Endothelial cell of umbilical vein (primary cell): ENCODE data around the gene ELMO1. TPM values are rescaled to one million over a fixed set of nuclear protein-coding genes. Genes with fewer than 3 reads are reported as not detected.

Experiments used
- BruUV-seq: library from RNA; stranded (reverse); fragments of 400-500 nt; replicated peaks from 2 replicates; lab custom pipeline; 2021; lab: Mats Ljungman, UMichigan
- CTCF ChIA-PET: fragments of 300-600, 350-600 bp; sonication (Branson Sonifier 250); formaldehyde crosslinking; loops from one replicate; lab custom pipeline; 2021; ENCODE audit warnings: antibody characterized with exemption, inconsistent platforms; lab: Charles Lee
- POLR2A ChIA-PET: fragments of 300-600, 350-600 bp; sonication (Branson Sonifier 250); formaldehyde crosslinking; loops from one replicate; lab custom pipeline; 2021; ENCODE audit warnings: antibody characterized with exemption, inconsistent platforms; lab: Charles Lee
- DNase-seq: peaks from one replicate; pipeline ENCODE4 v3.0.0-alpha.2; 2011; ENCODE audit warnings: low read depth, low spot score
- FAIRE-seq: peaks from 2 replicates; lab custom pipeline; 2011; peaks lifted over from hg19 to GRCh38; lab: Jason Lieb, UNC
- H2AFZ ChIP-seq: 2 replicates; pipeline ENCODE4 v1.6.0; 2012; ENCODE audit warnings: low read depth, low read length, control low read depth, inconsistent platforms
- H3K27ac ChIP-seq: 2 replicates; pipeline ENCODE4 v1.5.1; 2011; ENCODE audit warnings: low read depth, mild to moderate bottlenecking, control low read depth, low read length, moderate library complexity; ENCODE audit not compliant: insufficient read depth
- H3K27me3 ChIP-seq, 2 experiments: 2 replicates each; pipeline versions ENCODE4 v1.6.0 to v1.6.1; 2011; ENCODE audit warnings: low read length in 2 of 2, mixed read lengths in 1 of 2; ENCODE audit not compliant: control insufficient read depth in 2 of 2, insufficient read depth in 2 of 2
- H3K36me3 ChIP-seq, 2 experiments: 2 replicates in 1 of 2; 3 replicates in 1 of 2; pipeline ENCODE4 v1.5.1; 2011; ENCODE audit warnings: low read length in 2 of 2, mild to moderate bottlenecking in 1 of 2, moderate library complexity in 1 of 2; ENCODE audit not compliant: control insufficient read depth in 2 of 2, insufficient read depth in 2 of 2; ENCODE audit errors: extremely low read depth in 1 of 2
- H3K4me1 ChIP-seq: 3 replicates; pipeline ENCODE4 v1.5.1; 2011; ENCODE audit warnings: mild to moderate bottlenecking, low read length; ENCODE audit not compliant: control insufficient read depth, insufficient read depth; ENCODE audit errors: extremely low read depth
- H3K4me2 ChIP-seq: 2 replicates; pipeline ENCODE4 v1.6.1; 2011; ENCODE audit warnings: low read length, control low read depth, mixed read lengths; ENCODE audit not compliant: insufficient read depth
- H3K4me3 ChIP-seq, 3 experiments: fragments of 200-600 bp in 1 of 3; sonication (generic), shearing (Covaris generic) in 1 of 3; replicated peaks in 1 of 3; 2 replicates each; pipeline ENCODE4 v1.5.1; 2011 to 2016; ENCODE audit warnings: control low read depth in 3 of 3, low read length in 3 of 3, mild to moderate bottlenecking in 2 of 3, inconsistent platforms in 1 of 3, low read depth in 1 of 3, moderate library complexity in 1 of 3; ENCODE audit not compliant: insufficient read depth in 1 of 3
- H3K79me2 ChIP-seq: 2 replicates; pipeline ENCODE4 v1.6.0; 2012; ENCODE audit warnings: low read length, inconsistent platforms; ENCODE audit not compliant: control insufficient read depth, insufficient read depth
- H3K9ac ChIP-seq: replicated peaks from 2 replicates; pipeline ENCODE3; 2011; ENCODE audit warnings: low read length, control low read depth; ENCODE audit not compliant: insufficient read depth; ENCODE audit errors: extremely low read depth
- H3K9me1 ChIP-seq: replicated peaks from 3 replicates; pipeline ENCODE4 v1.6.0; 2011; ENCODE audit warnings: mild to moderate bottlenecking, low read length; ENCODE audit not compliant: control insufficient read depth, insufficient read depth; ENCODE audit errors: extremely low read depth
- H3K9me3 ChIP-seq: replicated peaks from 2 replicates; pipeline ENCODE4 v1.5.1; 2012; ENCODE audit warnings: low read length, inconsistent platforms; ENCODE audit not compliant: control insufficient read depth, insufficient read depth
- H4K20me1 ChIP-seq: replicated peaks from 2 replicates; pipeline ENCODE3; 2011; ENCODE audit warnings: mild to moderate bottlenecking, low read length; ENCODE audit not compliant: control insufficient read depth, insufficient read depth; ENCODE audit errors: extremely low read depth
- CTCF ChIP-seq, 2 donors: IDR thresholded peaks; 1 replicate in 1 of 2; 2 replicates in 1 of 2; pipeline ENCODE4 v1.5.1; 2011; ENCODE audit warnings: low read length in 2 of 2, mild to moderate bottlenecking in 2 of 2, moderate library complexity in 2 of 2, control low read depth in 1 of 2, inconsistent platforms in 1 of 2, low read depth in 1 of 2; ENCODE audit not compliant: insufficient read depth in 1 of 2; ENCODE audit errors: extremely low read depth in 1 of 2
- EZH2 ChIP-seq: IDR thresholded peaks from 2 replicates; pipeline ENCODE4 v1.6.1; 2012; ENCODE audit warnings: borderline replicate concordance, low read depth, mild to moderate bottlenecking, moderate library complexity, low read length, inconsistent platforms; ENCODE audit not compliant: severe bottlenecking
- FOS ChIP-seq: IDR thresholded peaks from 2 replicates; pipeline ENCODE4 v1.6.1; 2011; ENCODE audit warnings: mild to moderate bottlenecking, low read length, moderate library complexity, borderline replicate concordance; ENCODE audit not compliant: insufficient read depth
- GATA2 ChIP-seq: IDR thresholded peaks from 2 replicates; pipeline ENCODE4 v1.7.0; 2011; ENCODE audit warnings: low read depth, mild to moderate bottlenecking, moderate library complexity, mixed read lengths, low read length; ENCODE audit not compliant: insufficient read length, insufficient read depth
- JUN ChIP-seq: IDR thresholded peaks from 2 replicates; pipeline ENCODE4 v1.6.1; 2011; ENCODE audit warnings: borderline replicate concordance, low read depth; ENCODE audit not compliant: insufficient read length, insufficient read depth
- MYC ChIP-seq: IDR thresholded peaks from one replicate; pipeline ENCODE4 v1.6.1; 2011; ENCODE audit warnings: mild to moderate bottlenecking, low read depth, low read length
- POLR2A ChIP-seq: IDR thresholded peaks from 2 replicates; pipeline ENCODE4 v1.6.1; 2012; ENCODE audit warnings: low read depth, mild to moderate bottlenecking, control low read depth, low read length
- POLR2AphosphoS5 ChIP-seq: IDR thresholded peaks from 2 replicates; pipeline ENCODE4 v1.6.1; 2012; ENCODE audit warnings: low read depth, mild to moderate bottlenecking, control low read depth, low read length, moderate library complexity; ENCODE audit not compliant: insufficient read depth
- dilution Hi-C: fragments of 300-500 bp; cut with MboI; formaldehyde crosslinking; loops from one replicate; pipeline ENCODE4 v1.15.0; 2019; ENCODE audit warnings: low sequenced_read_pairs; ENCODE audit not compliant: extremely low pct_ligation_motif_present
- intact Hi-C: fragments of 100-400 bp; cut with micrococcal nuclease; formaldehyde crosslinking; loops from one replicate; pipeline ENCODE4 v1.10.0; 2022
- polyA plus RNA-seq, 4 experiments: library from polyadenylated mRNA; depleted of rRNA in 3 of 4; stranded (reverse) in 3 of 4; unstranded in 1 of 4; fragments of >200 nt; gene quantifications; 2 replicates each; pipeline versions ENCODE4 v1.2.1 to v1.2.3, GENCODE V29; 2011 to 2012; ENCODE audit warnings: missing spikeins in 1 of 4
- total RNA-seq: library from RNA; stranded (reverse); gene quantifications from 2 replicates; pipeline ENCODE4 v1.2.3, GENCODE V29; 2021
- TF ChIP-seq, protein P1 (sequence below): IDR thresholded peaks from 2 replicates; pipeline ENCODE4 v1.6.1; 2011; ENCODE audit not compliant: insufficient read depth, insufficient read length

The ELMO1 gene
- total and polyA plus RNA-seq, 2 donors (not counting 3 experiments of a cell fraction or from before 2014, with no cell fraction given) = 17.0 to 30.6 TPM

DNA sequence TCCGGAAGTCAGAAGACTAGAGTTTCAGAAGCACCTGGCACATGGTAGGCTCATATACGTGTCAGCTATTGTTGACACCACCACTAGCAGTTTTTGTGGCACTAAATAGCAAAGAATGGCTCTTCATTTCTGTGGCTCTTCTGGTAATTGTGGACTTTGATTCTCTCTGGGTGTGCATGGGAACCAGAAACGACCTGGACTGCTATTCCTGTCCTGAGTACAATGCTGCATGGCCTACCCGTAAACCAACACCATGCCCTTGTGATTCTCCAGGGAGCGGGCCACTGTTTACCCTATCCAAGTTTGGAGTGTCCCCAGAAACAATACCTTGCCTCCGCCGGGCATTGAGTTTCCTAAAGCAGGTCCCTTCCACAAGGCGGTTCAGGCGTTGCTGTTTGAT is 561.4 kb downstream of the ELMO1 start:
- DNase-seq (no peak), FAIRE-seq (no peak)
- no peak overlapping the region for H3K27ac ChIP-seq
- H3K27me3 ChIP-seq = no peaks in the 10 kb centered on the region
- no peak overlapping the region for H3K4me3 ChIP-seq
- no peaks in the 10 kb centered on the region for H3K9me3 ChIP-seq
- no TSS peak for BruUV-seq
- CTCF ChIA-PET = interaction anchor here (1.4 kb wide), 1 partner anchor 11 kb away, joined by 3 read pairs; no protein-coding TSS in a partner anchor
- no peaks in the 10 kb centered on the region for H3K79me2 ChIP-seq
- no peak overlapping the region for H3K4me2 ChIP-seq
- no peaks in the 10 kb centered on the region for H4K20me1 ChIP-seq
- no peaks in the 10 kb centered on the region for H3K4me1 ChIP-seq
- POLR2A ChIA-PET = no interaction called here
- H3K9ac ChIP-seq = no peak overlapping the region
- dilution Hi-C loops = no loop called here
- TF ChIP-seq EZH2 (no peak), FOS (no peak), POLR2A (no peak), POLR2AphosphoS5 (no peak)
- TF ChIP-seq, protein P1, sequence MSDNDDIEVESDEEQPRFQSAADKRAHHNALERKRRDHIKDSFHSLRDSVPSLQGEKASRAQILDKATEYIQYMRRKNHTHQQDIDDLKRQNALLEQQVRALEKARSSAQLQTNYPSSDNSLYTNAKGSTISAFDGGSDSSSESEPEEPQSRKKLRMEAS = no peak
- H2AFZ ChIP-seq = no peak overlapping the region
- H3K36me3 ChIP-seq = peaks cover 0 to 2% of the 10 kb centered on the region in 2 experiments
- no peaks in the 10 kb centered on the region for H3K9me1 ChIP-seq
- intact Hi-C loops = no loop called here

GRCh38 chr7:36884910-36885309 is 563.8 kb downstream of the ELMO1 start:
- H3K27ac ChIP-seq = no peak overlapping the region
- no peak overlapping the region for H3K9ac ChIP-seq
- H3K4me2 ChIP-seq = no peak overlapping the region
- dilution Hi-C loops (no loop called here), intact Hi-C loops (no loop called here)
- H3K27me3 ChIP-seq = no peaks in the 10 kb centered on the region
- FAIRE-seq = no peak
- TF ChIP-seq MYC = no peak
- TF ChIP-seq, protein P1 = no peak
- TF ChIP-seq POLR2A = no peak
- no peak for TF ChIP-seq POLR2AphosphoS5
- no peak for TF ChIP-seq GATA2
- no peak for TF ChIP-seq CTCF (IDR thresholded peaks at IDR 0.05; ENCODE audit: extremely low read depth in 1 of 2, insufficient read depth in 1 of 2, low read depth in 1 of 2, low read length in 2 of 2)
- TF ChIP-seq JUN = no peak
- H3K36me3 ChIP-seq = peaks cover 0 to 4% of the 10 kb centered on the region in 2 experiments
- ChIA-PET POLR2A (no interaction called here), CTCF (no interaction called here)
- no peaks in the 10 kb centered on the region for H3K9me3 ChIP-seq
- H4K20me1 ChIP-seq = no peaks in the 10 kb centered on the region
- no peaks in the 10 kb centered on the region for H3K79me2 ChIP-seq
- no peak for DNase-seq
- H2AFZ ChIP-seq = no peak overlapping the region
- no TSS peak for BruUV-seq
- H3K4me3 ChIP-seq = no peak overlapping the region
- no peaks in the 10 kb centered on the region for H3K9me1 ChIP-seq
- no peaks in the 10 kb centered on the region for H3K4me1 ChIP-seq
